GM19099 (cell line): ENCODE data around the gene BRK1.

ENCODE experiments used
- POLR2A ChIP-seq: IDR thresholded peaks from 3 replicates; pipeline ENCODE4 v1.6.1; 2011; ENCODE audit warnings: low read depth; ENCODE audit not compliant: insufficient read length; ENCODE audit errors: extremely low read depth

BRK1 gene

DNA sequence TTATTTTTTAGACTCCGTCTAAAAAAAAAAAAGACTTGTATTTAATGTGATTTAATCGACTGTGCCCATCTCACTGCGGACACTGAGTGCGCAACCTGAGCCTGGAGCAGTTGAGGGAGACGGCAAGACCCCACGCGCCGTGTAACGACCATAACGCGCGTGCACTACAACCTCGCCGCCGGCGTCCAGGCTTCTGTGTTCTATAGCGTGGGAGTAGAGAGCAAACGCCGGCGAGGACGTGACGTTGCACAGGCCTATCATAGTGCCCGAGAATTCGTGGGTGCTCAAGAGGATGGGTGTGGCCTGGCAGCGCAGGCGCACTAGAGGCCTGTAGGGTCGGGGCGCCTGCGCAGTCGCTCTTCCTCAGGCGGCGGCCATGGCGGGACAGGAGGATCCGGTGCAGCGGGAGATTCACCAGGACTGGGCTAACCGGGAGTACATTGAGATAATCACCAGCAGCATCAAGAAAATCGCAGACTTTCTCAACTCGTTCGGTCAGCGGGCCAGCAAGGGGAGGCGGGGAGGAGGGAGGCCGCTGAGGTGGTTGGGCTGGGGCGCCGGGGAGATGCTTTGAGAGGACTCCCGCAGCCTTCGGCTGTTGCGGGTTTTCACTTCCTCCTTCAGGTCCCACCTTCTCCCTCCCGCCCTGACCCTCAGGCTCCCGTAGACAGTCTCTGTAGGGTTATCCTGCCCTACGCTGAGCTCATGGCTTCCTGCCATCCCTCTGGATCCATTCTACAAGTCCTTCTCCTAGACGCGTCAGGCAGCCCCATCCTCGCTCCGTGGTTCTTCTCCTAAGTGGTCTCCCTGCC lies at the start of gene BRK1:
TSS of gene BRK1 (plus strand) at position 350 of the 812 bp plus-strand sequence. CDS start at position 377, 27 bp downstream.
- peak; percentile 98 for TF ChIP-seq POLR2A

DNA sequence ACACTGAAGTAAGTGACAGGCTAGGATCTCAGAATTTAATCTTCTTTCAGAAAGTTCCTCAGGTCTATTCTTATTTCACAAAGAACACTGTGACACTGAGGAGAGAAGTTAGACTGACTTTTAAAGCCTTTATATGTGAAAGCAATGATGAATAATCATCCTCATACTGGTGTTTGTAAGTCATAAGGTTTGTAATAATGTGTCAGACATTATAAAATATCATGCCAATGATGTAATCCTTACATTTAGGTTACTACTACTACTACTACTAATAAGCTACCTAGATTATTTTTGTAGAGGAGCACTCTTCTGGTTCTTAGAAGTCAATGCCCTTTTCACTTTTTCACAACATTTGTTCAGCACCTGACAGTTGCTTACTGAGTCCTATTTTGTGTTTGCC lies 40.8 kb upstream of the BRK1 start:
- no peak for TF ChIP-seq POLR2A

DNA sequence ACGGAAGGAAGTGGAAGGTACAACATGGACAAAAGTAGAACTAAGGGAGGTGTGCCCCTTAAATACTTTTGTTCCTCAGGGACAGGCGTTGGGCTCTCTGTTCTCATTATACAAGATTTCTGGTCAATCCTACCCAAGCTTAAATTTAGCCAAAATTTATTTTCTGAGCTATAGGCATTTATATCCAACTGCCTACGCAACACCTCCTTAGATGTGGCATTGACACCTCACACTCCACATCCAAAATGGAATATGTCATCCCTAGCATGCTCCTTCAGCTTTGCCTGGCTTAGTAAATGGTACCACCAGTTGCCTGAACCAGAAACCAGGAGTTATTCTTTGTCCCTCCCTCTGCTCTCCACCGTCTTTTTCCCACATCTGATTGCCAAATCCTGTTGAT lies 33.6 kb upstream of the BRK1 start:
- TF ChIP-seq POLR2A, result no peak

DNA sequence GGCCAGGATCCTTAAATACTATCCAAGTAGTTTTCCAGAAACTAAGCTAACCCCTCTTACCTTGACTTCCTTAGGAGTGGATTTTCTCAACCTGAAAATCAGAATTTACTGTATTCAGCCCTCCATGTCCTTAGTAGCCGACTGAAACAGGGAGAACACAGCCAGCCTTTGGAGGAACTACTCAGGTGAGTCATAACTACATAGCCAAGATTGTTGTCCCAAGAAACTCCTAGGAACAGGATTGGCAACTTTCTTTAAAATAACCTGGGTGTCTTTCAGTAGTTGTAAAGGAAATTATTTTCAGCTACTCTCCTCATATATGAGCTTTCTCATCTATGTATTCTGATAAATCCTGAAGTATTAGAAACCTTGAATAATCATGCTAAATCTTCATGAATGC lies 29.7 kb upstream of the BRK1 start:
- no peak for TF ChIP-seq POLR2A

DNA sequence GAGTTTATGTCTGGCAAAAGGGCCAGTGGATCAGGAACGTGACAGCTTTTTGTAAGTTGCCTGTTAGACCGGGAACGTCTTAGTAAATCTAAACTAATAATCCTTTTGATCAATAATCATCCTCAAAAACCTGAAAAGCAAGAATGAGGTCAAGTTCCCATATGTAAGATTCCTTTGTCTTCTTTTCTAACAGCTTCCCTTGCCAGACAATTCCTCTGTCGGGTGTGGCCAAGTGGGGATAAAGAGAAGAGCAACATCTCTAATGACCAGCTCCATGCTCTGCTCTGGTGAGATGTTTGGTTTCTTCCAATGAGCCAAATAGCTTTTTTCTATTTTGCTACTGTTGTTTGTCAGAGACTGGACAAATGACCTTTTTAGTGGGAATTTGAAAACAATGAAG lies 27.2 kb upstream of the BRK1 start:
- no peak for TF ChIP-seq POLR2A

DNA sequence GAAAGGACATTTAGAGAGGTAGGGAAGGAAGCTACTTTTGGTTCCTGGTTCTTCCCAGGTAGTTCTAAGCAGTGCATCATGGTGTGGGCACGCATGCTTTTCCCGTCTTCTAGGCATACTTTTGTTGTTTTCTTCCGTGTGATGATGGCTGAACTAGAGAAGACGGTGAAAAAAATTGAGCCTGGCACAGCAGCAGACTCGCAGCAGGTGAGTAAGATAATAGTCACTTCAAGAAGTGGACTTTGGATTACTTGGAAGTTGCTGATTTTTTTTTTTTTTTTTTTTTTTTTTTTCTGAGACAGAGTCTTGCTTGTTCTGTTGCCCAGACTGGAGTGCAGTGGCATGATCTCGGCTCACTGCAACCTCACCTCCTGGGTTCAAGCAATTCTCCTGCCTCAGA lies 25.3 kb upstream of the BRK1 start:
- no peak for TF ChIP-seq POLR2A

DNA sequence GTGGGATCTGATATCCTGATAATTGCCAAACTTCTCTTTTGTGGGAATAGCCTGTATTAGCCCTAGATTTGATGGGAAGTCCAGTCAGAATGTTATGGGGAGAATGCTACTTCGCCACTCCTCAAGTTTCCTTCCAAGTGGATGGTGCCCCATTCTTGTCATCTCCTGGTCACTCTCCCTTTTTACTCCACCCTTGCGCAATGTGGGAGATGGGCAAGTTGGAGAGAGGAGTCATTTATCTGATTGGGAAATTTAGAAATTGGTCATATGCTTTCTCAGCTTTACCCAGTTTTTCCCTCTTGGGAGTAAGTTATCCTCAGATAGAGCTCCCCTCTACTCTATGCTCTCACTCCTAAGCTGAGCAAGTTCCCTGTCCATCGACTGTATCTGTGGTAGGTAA lies 21.8 kb upstream of the BRK1 start:
- TF ChIP-seq POLR2A, result no peak

DNA sequence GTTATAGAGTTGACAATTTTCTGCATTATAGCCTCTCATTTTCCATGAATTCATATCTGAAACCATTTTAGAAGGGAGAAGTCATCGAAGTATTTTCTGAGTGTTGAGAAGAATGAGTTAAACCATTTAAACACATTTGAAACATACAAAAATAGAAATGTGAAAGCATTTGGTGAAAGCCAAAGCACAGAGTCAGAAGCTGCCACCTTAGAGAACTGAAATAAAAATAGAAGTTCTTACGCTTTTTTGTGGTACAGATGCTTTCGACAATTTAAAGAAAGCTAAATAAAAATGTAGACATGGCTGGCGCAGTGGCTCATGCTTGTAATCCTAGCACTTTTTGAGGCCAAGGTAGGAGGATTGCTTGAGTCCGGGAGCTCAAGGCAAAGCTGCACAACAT lies 16.4 kb upstream of the BRK1 start:
- TF ChIP-seq POLR2A, result no peak

DNA sequence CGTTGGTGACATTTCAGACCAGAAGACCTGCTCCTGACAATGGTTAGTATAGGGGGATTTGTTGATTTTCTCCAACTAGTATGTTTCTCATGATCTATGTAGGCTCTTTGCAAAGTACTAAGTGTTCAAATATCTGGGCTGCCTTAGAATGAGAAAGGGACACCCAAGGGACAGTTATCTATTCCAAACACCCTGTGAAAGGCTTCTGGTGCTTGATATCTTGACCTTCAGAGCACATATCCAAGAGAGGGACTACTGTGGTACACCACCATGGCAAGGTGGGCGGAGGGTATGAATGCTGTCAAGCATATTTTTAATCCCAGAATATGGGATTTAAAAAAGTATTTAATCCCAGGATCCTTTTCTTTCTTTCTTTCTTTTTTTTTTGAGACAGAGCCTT lies 8.6 kb upstream of the BRK1 start:
- TF ChIP-seq POLR2A, result no peak

DNA sequence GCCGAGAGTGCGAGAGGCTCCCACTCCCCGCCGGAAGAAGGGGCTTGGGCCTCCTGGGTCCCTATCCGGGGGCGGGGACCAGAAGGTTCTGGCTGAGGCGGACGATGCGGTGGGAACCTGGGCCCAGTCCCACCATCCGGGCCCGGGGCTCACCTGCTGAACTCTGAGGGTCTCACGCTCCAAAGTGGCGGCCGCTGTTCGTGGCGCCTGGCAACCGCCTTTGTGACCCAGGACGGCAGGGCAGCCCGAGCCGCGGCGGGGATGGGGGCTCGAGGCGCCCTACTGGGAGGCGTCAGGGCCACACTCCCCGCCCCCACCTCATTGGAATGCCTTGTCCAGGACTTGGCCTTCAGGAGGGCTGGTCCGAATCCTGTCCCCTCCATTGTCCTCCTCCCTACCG lies 7.4 kb upstream of the BRK1 start, which contains the start of gene FANCD2OS:
TSS of gene FANCD2OS (minus strand) at position 165 of the 400 bp plus-strand sequence. CDS start 3,481 bp downstream, outside the sequence.
- no peak for TF ChIP-seq POLR2A

DNA sequence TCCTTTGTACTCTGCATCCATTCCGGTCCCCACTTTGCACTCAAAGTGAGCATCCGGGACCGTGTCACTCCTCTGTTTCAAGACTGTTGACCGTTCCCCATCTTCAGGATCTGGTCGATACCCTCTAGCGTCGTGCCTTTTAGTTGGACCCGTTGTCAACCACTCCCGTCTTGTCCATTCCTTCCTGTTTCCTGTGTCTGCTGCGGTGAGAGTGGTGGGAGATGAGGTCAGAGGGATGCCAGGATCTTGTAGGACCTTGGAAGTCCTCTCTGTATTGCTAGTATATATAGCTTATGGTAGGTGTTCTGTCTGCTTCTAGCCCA lies 624 bp downstream of the BRK1 start:
- TF ChIP-seq POLR2A, result no peak

DNA sequence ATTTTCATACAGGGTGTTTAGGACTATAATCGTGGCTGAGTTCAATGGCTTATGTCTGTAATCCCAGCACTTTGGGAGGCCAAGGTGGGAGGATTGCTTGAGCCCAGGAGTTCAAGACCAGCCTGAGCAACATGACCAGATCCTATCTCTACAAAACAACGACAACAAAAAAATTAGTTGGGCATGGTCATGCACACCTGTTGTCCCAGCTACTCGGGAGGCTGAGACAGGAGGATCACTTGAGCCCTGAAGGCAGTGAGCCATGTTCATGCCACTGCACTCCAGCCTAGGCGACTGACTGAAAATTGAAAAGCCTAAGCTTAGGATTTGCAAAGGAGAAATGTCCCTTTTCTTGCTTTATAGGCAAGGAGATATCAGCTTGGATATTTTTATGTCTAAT lies 1.5 kb downstream of the BRK1 start:
- no peak for TF ChIP-seq POLR2A

DNA sequence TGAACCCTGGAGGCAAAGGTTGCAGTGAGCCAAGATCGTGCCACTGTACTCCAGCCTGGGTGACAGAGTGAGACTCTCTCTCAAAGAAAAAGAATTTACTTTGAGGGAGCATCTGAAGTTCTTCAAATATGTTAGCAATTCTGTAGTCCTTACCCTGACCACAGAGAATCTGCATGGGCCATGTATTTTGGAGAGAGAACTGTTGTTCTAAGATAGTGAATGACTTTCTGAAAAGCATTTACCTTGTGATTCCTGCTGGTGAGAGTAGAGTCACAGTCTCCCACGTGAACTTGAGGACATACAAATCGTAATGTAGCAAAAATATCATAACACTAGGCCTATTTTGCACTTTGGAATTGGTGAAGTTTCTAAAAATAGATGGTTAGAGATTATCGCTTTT lies 3.9 kb downstream of the BRK1 start:
- no peak for TF ChIP-seq POLR2A

DNA sequence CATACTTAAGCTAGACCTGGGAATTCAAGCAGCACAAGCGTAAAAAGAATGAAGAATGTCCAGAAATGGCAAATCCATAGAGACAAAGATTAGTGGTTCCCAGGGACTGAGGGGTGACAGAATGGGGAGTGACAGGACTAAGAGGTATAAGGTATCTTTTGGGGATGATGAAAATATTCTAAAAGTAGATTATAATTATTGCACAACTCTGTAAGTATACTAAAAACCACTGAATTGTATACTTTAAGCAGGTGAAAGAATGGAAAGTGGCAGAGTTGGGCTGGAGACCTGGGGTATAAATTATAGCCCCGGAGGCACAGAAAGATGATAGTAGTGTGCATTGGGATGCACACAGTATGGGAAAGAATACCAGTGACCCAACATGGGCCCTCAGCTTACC lies 5.6 kb downstream of the BRK1 start:
- no peak for TF ChIP-seq POLR2A

DNA sequence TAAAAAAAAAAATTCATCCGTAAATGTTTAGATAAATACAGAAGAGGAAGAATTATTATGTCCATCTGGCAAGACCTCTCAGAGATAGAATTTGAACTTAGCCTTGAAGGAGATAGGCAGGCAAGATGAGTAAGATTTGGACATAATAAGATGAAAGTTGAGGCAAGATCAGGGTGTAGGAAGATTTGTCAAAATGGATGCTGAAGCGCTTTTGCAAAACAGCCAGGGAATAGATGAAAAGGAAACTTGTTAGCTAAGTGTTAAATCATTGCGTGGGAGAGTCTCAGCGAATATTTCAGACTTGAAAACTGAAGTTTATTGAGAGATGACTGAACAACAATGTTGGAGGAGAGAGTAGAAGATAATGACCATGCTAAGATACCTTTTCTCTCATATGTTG lies 7.2 kb downstream of the BRK1 start:
- TF ChIP-seq POLR2A, result no peak

DNA sequence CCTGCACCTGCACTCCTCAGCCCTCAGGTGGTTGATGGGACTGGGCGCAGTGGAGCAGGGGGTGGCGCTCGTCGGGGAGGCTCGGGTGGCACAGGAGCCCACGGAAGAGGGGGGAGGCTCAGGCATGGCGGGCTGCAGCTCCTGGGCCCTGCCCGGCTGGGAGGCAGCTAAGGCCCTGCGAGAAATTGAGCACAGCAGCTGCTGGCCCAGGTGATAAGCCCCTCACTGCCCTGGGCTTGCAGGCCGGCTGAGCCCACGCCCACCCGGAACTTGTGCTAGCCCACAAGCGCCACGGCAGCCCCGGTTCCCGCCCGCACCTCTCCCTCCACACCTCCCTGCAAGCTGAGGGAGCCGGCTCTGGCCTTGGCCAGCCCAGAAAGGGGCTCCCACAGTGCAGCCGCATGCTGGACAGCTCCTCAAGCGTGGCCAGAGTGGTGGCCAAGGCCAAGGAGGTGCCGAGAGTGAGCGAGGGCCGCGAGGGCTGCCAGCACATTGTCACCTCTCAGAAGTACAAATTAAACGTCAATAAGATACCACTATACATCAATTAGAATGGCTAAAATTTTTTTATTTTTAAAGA lies 21.0 kb downstream of the BRK1 start:
- TF ChIP-seq POLR2A, result no peak
